GM13977 (cell line): ENCODE data around the gene ACOX2.

Experiments used
- DNase-seq: peaks from one replicate; pipeline ENCODE4 v3.0.0; 2012; ENCODE audit warnings: low spot score
- in situ Hi-C: fragments of 300-500 bp; cut with MboI; formaldehyde crosslinking; loops from one replicate; pipeline ENCODE4 v1.12.0; 2022; ENCODE audit warnings: low sequenced_read_pairs, low pct_unique_long_range_greater_than_20kb, mixed read lengths, inconsistent platforms; ENCODE audit not compliant: unreplicated experiment
- TF ChIP-seq, protein P1 (sequence below): IDR thresholded peaks from 2 replicates; pipeline ENCODE4 v1.5.1; 2012; ENCODE audit warnings: mild to moderate bottlenecking, control low read depth; ENCODE audit not compliant: insufficient read depth; ENCODE audit errors: extremely low read depth, missing control alignments

The ACOX2 gene

DNA sequence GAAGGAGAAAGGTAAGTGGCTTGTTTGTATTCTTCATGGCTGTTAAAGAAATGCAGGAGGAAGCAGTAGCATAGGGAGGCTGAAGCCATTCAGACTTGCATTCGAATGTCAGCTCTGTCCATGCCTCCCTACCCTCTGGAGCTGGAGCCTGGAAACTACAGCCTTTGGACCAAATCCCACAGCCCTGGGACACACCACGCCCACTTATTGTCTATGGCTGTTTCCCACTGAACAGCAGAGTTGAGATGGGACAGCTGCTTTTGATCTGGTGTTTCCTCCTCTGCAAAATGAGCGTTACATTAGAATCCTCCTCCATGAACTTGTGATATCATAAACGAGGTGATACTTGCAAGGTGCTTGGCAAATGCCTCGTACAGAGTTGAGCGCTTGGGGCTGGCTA lies 36.6 kb upstream of the ACOX2 start:
- TF ChIP-seq, protein P1, sequence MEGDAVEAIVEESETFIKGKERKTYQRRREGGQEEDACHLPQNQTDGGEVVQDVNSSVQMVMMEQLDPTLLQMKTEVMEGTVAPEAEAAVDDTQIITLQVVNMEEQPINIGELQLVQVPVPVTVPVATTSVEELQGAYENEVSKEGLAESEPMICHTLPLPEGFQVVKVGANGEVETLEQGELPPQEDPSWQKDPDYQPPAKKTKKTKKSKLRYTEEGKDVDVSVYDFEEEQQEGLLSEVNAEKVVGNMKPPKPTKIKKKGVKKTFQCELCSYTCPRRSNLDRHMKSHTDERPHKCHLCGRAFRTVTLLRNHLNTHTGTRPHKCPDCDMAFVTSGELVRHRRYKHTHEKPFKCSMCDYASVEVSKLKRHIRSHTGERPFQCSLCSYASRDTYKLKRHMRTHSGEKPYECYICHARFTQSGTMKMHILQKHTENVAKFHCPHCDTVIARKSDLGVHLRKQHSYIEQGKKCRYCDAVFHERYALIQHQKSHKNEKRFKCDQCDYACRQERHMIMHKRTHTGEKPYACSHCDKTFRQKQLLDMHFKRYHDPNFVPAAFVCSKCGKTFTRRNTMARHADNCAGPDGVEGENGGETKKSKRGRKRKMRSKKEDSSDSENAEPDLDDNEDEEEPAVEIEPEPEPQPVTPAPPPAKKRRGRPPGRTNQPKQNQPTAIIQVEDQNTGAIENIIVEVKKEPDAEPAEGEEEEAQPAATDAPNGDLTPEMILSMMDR = no peak
- in situ Hi-C loops = loop anchor here (10.0 kb wide), 1 partner anchor 51 kb away; no protein-coding TSS in a partner anchor
- no peak for DNase-seq

DNA sequence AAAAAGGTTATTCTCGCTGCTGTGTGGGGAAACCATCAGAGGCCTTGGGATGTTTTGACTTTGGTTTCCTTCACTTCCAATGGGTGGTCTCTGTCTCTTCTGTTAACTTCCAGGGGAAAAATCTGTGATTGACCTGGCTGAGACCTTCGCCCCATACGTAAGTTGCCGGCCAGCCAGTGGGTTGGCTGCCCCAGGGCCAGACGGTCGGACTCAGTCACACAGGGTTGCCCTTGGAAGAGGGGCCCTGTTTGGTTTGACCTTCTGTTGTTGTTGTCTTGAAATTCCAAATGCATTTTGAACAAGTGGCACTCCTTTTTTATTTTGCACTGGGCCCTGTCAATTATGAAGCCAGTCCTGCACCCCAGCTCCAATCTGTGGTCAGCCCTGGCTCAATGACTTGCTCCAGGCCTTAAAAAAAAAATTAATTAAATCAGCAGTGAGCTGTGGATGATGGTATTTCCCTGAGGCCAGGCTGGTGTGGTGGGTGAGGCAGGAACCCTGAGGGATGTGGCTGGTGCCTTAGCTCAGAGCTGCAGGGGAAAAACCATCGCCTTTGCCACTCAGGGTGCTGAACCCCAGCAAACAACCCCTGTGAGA lies 35.7 kb upstream of the ACOX2 start:
- DNase-seq = no peak
- TF ChIP-seq, protein P1 = no peak
- in situ Hi-C loops = loop anchor here (10.0 kb wide), 1 partner anchor 52 kb away; no protein-coding TSS in a partner anchor

GRCh38 chr3:58572013-58572633 lies 35.1 kb upstream of the ACOX2 start:
- no peak for DNase-seq
- TF ChIP-seq, protein P1 = no peak
- in situ Hi-C loops = loop anchor here (10.0 kb wide), 1 partner anchor 53 kb away; no protein-coding TSS in a partner anchor

GRCh38 chr3:58570851-58571250 lies 33.9 kb upstream of the ACOX2 start:
- in situ Hi-C loops = loop anchor here (10.0 kb wide), 1 partner anchor 54 kb away; no protein-coding TSS in a partner anchor
- no peak for DNase-seq
- TF ChIP-seq, protein P1 = no peak

DNA sequence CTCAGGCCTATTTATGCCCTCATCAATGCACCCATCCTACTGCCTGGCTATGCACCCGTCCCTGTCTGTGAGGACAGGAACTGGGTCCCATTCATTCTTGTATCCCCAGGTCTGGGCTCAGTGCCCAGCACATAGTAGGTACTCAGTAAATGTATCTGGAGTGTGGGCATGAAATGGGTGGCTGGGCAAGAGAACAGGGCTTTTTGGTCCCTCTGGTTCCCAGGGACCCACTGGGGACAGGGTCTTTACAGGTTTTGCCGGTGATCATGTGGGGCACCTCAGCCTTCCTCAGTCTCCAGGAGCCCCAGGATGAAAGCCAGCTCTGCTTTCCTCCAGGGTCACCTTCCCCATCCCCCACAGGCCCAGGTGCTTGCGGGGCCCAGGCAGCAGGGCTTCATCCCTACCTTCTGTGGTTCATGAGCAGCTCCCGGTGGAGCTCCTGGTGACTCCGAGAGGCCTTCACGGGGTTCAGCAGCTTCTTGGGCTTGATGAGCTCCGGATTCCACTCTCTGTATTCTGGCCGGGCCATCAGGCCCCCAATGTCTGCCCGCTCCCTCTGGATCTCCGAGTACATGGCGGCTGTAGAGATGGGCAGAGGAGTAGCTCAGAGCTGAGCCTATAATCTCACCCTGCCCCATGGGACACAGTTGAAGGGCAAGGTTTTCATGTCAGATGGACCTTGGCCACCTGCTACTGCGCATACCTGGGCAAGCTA lies 32.5 kb upstream of the ACOX2 start:
- in situ Hi-C loops = loop anchor here (10.0 kb wide), 1 partner anchor 55 kb away; no protein-coding TSS in a partner anchor
- DNase-seq = no peak
- TF ChIP-seq, protein P1 = no peak

DNA sequence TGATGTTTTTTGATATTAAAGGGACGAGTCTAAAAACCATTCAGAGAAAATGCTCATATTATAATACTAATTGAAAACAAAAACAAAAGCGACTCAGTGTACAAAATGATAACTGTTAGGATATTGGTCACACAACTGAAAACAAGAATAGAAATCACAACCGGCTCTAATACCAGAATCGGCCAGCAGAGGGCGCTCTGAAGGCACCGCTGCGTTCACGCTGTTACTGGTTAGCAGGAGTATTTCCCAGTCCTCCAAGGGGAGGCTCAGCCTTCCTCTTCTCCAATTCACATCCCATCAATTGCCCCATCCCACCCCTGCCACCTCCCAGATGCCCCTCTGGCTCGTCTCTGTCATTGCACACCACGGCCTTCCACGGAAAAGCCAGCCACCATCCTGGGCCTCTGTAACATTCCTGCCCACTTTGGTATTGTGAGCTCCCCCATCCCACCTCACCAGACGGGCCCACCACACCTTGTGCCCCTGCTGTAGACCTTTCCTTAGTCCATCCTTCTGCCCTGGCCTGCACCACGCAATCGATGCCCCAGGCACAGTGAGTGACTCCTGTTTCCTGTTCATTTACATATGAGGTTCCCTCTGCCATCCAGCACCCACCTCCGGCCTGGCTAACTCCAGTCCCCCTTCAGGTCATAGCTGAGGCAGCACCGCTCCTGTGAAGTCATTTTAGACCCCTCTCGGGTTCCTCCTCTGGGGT lies 31.7 kb upstream of the ACOX2 start:
- TF ChIP-seq, protein P1 = peak; percentile 89
- DNase-seq = peak; percentile 76
- in situ Hi-C loops = no loop called here
